ENCODE results near the gene SORCS2. TPM values are rescaled to one million over a fixed set of nuclear protein-coding genes. Genes with fewer than 3 reads are reported as not detected.

SORCS2 gene
- total RNA-seq, 2 donors from 2014 or later, result 1.0 to 4.4 TPM

- TF ChIP-seq POLR2A (IDR thresholded peaks at IDR 0.05) (no peak), CTCF (IDR thresholded peaks at IDR 0.05) (no peak)
- Histone ChIP-seq H3K9me3 (no peaks in the 10 kb centered on the region), H3K27ac (no peak overlapping the region), H3K36me3 (no peaks in the 10 kb centered on the region), H3K27me3 (replicated peaks; ENCODE audit: insufficient read depth) (no peaks in the 10 kb centered on the region), H3K4me1 (replicated peaks) (no peaks in the 10 kb centered on the region), H3K4me3 (no peak overlapping the region)
- WGBS, result 83% methylated on average over 14 of the region's 14 CpGs
- DNase-seq (ENCODE audit: low spot score), result no peak
- intact Hi-C loops (cut with DNase I), result no loop called here
These were observed 204.0 kb downstream of the SORCS2 start for GRCh38 chr4:7396186-7396910.

DNA sequence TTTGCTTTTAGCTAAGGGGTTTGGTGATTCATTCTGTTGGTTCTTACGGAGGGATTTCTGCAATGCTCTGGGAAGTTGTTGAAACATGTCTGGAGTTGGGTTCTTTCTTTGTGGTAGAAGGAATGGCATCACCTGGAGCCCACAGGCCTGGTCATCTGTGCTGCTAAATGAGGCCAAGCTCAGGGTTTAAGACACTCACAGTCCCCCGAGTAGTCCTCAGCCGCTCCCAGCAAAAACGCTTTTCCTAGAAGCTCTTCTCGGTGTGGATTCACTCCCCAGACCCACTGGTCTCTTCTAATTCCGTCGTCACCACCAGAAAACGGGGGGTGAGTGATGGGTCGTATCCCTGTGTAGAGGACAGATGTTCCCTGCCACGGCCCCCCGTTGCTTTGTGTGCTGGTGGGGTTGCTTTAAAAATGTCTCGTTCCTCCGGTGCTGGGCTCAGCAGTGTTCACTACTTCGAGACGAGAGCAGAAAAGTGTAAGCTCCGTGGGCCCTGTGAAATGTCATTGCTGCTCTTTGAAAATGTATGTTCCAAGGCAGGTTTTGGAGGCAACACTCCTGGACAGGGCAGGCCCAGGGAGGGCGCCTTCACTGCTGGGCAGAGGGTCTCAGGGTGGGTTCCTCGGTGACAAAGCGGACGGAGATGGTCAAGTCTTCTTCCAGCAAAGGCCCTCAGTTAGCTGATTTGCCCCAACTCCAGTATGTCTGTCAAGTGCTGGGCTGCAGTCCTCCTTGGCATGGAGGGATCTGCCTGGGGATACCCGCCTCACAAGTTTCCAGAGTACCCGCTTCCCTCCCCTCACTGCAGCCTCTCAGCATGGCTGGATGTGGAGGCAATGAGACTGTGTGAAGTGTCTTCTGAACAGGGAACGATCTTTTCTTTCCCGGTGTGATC is 205.1 kb downstream of the SORCS2 start:
- H3K27ac ChIP-seq, result no peak overlapping the region
- intact Hi-C loops (cut with DNase I), result no loop called here
- DNase-seq (ENCODE audit: low spot score), result no peak
- no peaks in the 10 kb centered on the region for H3K4me1 ChIP-seq (replicated peaks)
- no peak overlapping the region for H3K4me3 ChIP-seq
- H3K27me3 ChIP-seq (replicated peaks; ENCODE audit: insufficient read depth), result no peaks in the 10 kb centered on the region
- no peaks in the 10 kb centered on the region for H3K9me3 ChIP-seq
- no peak for TF ChIP-seq CTCF (IDR thresholded peaks at IDR 0.05)
- no peak for TF ChIP-seq POLR2A (IDR thresholded peaks at IDR 0.05)
- TF ChIP-seq POLR2AphosphoS5 (IDR thresholded peaks at IDR 0.05), result no peak
- no peaks in the 10 kb centered on the region for H3K36me3 ChIP-seq
- WGBS, result 75% methylated on average over 22 of the region's 24 CpGs

GRCh38 chr4:7398104-7398423 is 205.7 kb downstream of the SORCS2 start:
- intact Hi-C loops (cut with DNase I), result no loop called here
- Histone ChIP-seq H3K27me3 (replicated peaks; ENCODE audit: insufficient read depth) (no peaks in the 10 kb centered on the region), H3K27ac (no peak overlapping the region), H3K9me3 (no peaks in the 10 kb centered on the region), H3K4me3 (no peak overlapping the region), H3K4me1 (replicated peaks) (no peaks in the 10 kb centered on the region), H3K36me3 (no peaks in the 10 kb centered on the region)
- 2% methylated on average over 6 of the region's 6 CpGs for WGBS
- no peak for DNase-seq (ENCODE audit: low spot score)
- TF ChIP-seq POLR2AphosphoS5 (IDR thresholded peaks at IDR 0.05), result no peak
- no peak for TF ChIP-seq POLR2A (IDR thresholded peaks at IDR 0.05)
- TF ChIP-seq CTCF (IDR thresholded peaks at IDR 0.05), result no peak

GRCh38 chr4:7398788-7399439 is 206.6 kb downstream of the SORCS2 start:
- TF ChIP-seq CTCF (IDR thresholded peaks at IDR 0.05) (no peak), POLR2AphosphoS5 (IDR thresholded peaks at IDR 0.05) (no peak), POLR2A (IDR thresholded peaks at IDR 0.05) (no peak)
- 67% methylated on average over 8 of the region's 8 CpGs for WGBS
- no peaks in the 10 kb centered on the region for H3K36me3 ChIP-seq
- no peak for DNase-seq (ENCODE audit: low spot score)
- H3K4me3 ChIP-seq, result no peak overlapping the region
- intact Hi-C loops (cut with DNase I), result no loop called here
- no peak overlapping the region for H3K27ac ChIP-seq
- H3K9me3 ChIP-seq, result no peaks in the 10 kb centered on the region
- no peaks in the 10 kb centered on the region for H3K4me1 ChIP-seq (replicated peaks)
- H3K27me3 ChIP-seq (replicated peaks; ENCODE audit: insufficient read depth), result no peaks in the 10 kb centered on the region

Data from prostate gland (tissue), 2 donors.